Sigmoid colon (tissue), 7 donors: Measurements from ENCODE around the gene HEPN1. TPM values are rescaled to one million over a fixed set of nuclear protein-coding genes. Genes with fewer than 3 reads are reported as not detected.

Source experiments
- DNase-seq: peaks from one replicate; pipeline ENCODE4 v3.0.0-alpha.2; 2019
- H3K27ac ChIP-seq, 4 donors: fragments of 200-600 bp; sonication (generic); one replicate each; pipeline ENCODE4 v1.5.1; 2016 to 2019; ENCODE audit warnings: mild to moderate bottlenecking in 1 of 4
- H3K27me3 ChIP-seq, 3 donors: fragments of 200-600 bp; sonication (generic); one replicate each; pipeline ENCODE4 v1.5.1; 2019; ENCODE audit warnings: mild to moderate bottlenecking in 1 of 3
- H3K36me3 ChIP-seq, 4 donors: fragments of 200-600 bp; sonication (generic); one replicate each; pipeline ENCODE4 v1.5.1; 2016 to 2019
- H3K4me1 ChIP-seq, 4 donors: fragments of 200-600 bp; sonication (generic); one replicate each; pipeline ENCODE4 v1.5.1; 2017 to 2019
- H3K4me3 ChIP-seq, 4 donors: fragments of 200-600 bp; sonication (generic); one replicate each; pipeline ENCODE4 v1.5.1; 2017 to 2019; ENCODE audit warnings: mild to moderate bottlenecking in 2 of 4, moderate library complexity in 1 of 4
- H3K9me3 ChIP-seq, 4 donors: fragments of 200-600 bp in 3 of 4; sonication (generic) in 3 of 4; one replicate each; pipeline versions ENCODE4 v1.5.1 to v1.6.1; 2013 to 2019
- EP300 ChIP-seq, 4 donors: sonication (generic); formaldehyde crosslinking; IDR thresholded peaks; one replicate each; pipeline ENCODE4 v1.6.1; 2017; ENCODE audit warnings: antibody characterized with exemption in 4 of 4
- POLR2A ChIP-seq, 2 donors: fragments of 450-650 bp; IDR thresholded peaks; one replicate each; pipeline ENCODE4 v1.6.1; 2016; ENCODE audit warnings: antibody characterized with exemption in 2 of 2, mild to moderate bottlenecking in 2 of 2, moderate library complexity in 2 of 2
- POLR2AphosphoS5 ChIP-seq, 4 donors: sonication (generic); formaldehyde crosslinking; IDR thresholded peaks; one replicate each; pipeline ENCODE4 v1.6.1; 2017; ENCODE audit warnings: antibody characterized with exemption in 4 of 4
- WGBS, 2 donors: extraction: QIAGEN DNeasy Blood & Tissue Kit; methylation state at CpG; one replicate each; pipeline ENCODE4 v1.1.7; 2013; 5-methylcytosine and 5-hydroxymethylcytosine counted together
- intact Hi-C: fragments of 100-400 bp; cut with DNase I; formaldehyde crosslinking; loops from one replicate; pipeline ENCODE4 v1.15.1; 2023
- polyA plus RNA-seq, 3 donors: library from polyadenylated mRNA; stranded (reverse); fragments of 200-250 nt; gene quantifications; one replicate each; pipeline ENCODE4 v1.2.3, GENCODE V29; 2013
- total RNA-seq, 4 donors: library from RNA; depleted of rRNA; stranded (reverse); fragments of >200 nt; gene quantifications; one replicate each; pipeline ENCODE4 v1.1.0, GENCODE V29; 2016
- TF ChIP-seq, protein P1 (sequence below), 4 experiments: fragments of 450-650 bp in 3 of 4; fragments of 200-600 bp in 1 of 4; IDR thresholded peaks; one replicate each; pipeline ENCODE4 v1.5.1; 2016 to 2019; ENCODE audit warnings: antibody characterized with exemption in 4 of 4, mild to moderate bottlenecking in 3 of 4, moderate library complexity in 2 of 4
- donor health status: healthy with polysubstance abuse.
- donor health status: Bipolar disorder and iron deficiency.
- donor health status: healthy.

HEPN1 gene
- total and polyA plus RNA-seq, 7 donors: 0.04 TPM; not detected in 6

DNA sequence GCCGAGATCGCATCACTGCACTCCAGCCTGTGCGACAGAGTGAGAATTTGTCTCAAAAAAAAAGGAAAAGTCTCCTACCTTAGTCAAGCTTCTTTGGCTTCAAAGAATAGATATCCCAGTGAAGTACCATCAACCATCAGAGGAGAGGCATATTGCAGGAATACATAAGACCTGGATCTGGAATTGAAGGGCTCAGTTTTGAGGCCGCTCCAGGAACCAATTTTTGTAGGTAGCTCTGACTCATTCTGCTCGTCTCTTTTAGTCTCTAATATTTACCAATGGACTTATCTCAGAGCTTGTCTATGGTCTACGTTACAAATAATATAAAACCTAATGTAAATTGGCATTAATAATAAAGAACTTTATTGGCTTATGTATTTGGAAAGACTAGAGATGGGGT lies 26.8 kb downstream of the HEPN1 start:
- H3K27me3 ChIP-seq: no peaks in the 10 kb centered on the region
- intact Hi-C loops: no loop called here
- no peak overlapping the region for H3K27ac ChIP-seq
- WGBS, 2 donors: 70 to 73% methylated on average over 6 of the region's 6 CpGs
- H3K4me1 ChIP-seq: no peaks in the 10 kb centered on the region
- H3K9me3 ChIP-seq: no peaks in the 10 kb centered on the region
- TF ChIP-seq, protein P1, sequence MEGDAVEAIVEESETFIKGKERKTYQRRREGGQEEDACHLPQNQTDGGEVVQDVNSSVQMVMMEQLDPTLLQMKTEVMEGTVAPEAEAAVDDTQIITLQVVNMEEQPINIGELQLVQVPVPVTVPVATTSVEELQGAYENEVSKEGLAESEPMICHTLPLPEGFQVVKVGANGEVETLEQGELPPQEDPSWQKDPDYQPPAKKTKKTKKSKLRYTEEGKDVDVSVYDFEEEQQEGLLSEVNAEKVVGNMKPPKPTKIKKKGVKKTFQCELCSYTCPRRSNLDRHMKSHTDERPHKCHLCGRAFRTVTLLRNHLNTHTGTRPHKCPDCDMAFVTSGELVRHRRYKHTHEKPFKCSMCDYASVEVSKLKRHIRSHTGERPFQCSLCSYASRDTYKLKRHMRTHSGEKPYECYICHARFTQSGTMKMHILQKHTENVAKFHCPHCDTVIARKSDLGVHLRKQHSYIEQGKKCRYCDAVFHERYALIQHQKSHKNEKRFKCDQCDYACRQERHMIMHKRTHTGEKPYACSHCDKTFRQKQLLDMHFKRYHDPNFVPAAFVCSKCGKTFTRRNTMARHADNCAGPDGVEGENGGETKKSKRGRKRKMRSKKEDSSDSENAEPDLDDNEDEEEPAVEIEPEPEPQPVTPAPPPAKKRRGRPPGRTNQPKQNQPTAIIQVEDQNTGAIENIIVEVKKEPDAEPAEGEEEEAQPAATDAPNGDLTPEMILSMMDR (IDR thresholded peaks at IDR 0.05): no peak
- no peak for TF ChIP-seq EP300 (IDR thresholded peaks at IDR 0.05)
- TF ChIP-seq POLR2AphosphoS5 (IDR thresholded peaks at IDR 0.05): no peak
- TF ChIP-seq POLR2A (IDR thresholded peaks at IDR 0.05): no peak
- no peaks in the 10 kb centered on the region for H3K36me3 ChIP-seq
- H3K4me3 ChIP-seq: no peak overlapping the region
- no peak for DNase-seq

DNA sequence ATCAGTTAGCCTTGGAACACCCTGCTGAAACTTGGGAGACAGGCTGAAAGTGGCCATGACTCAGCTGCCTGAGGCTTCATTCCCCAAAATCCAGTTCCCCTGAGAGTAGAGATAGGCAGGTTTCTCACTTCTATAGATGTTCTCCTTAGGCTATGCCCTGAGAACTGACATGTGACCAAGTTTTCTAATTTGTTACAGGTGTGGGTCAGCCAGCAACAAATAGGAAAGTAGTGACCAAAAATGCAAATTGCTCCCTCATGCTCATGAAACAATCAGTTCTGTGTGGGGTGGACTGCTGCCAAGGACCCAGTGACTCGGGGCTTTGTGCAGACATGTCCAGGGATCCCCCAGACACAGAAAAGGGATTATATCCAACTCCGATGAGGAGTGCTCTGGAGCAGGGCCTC lies 27.7 kb downstream of the HEPN1 start:
- intact Hi-C loops: no loop called here
- WGBS, 2 donors: 55 to 76% methylated on average over 2 of the region's 2 CpGs
- Histone ChIP-seq H3K27ac (no peak overlapping the region), H3K4me1 (no peaks in the 10 kb centered on the region), H3K4me3 (no peak overlapping the region), H3K27me3 (no peaks in the 10 kb centered on the region), H3K36me3 (no peaks in the 10 kb centered on the region), H3K9me3 (no peaks in the 10 kb centered on the region)
- no peak for DNase-seq
- no peak for TF ChIP-seq POLR2A (IDR thresholded peaks at IDR 0.05)
- TF ChIP-seq EP300 (IDR thresholded peaks at IDR 0.05): no peak
- TF ChIP-seq POLR2AphosphoS5 (IDR thresholded peaks at IDR 0.05): no peak
- TF ChIP-seq, protein P1 (IDR thresholded peaks at IDR 0.05): no peak

DNA sequence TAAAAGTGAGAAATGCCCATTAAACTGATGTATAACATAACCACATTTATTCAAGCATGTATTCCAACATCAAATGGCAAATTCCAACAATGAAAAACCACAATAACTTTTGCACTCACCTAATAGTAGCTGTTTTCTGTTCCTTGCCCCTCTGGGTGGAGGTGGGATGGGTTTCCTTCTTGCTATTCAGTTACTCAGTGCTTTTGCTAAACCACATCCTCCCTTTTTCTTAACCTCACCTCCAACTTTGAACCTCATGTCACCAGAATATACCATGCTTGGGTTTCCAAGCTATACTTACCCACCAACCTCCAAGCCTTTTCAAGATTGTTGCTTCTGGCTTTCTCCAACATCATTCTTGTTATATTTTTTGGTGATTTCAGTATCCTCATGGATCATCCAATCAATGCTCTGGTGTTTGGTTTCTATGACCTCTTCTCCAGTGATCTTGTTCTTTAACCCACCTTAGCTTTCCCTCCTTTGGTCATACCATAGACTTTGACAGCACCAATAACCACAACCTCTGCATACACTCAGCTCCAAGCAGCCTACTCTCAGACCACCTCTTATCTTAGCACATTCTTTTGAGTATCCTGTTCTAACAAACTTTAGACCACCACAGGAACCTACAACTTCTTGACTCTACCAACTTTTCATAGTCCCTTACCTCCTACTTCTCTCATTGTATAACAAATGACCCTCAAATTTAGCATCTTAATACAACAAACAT lies 31.7 kb downstream of the HEPN1 start:
- DNase-seq: no peak
- Histone ChIP-seq H3K4me1 (peaks cover 0 to 13% (median 10%) of the 10 kb centered on the region in 4 donors), H3K4me3 (no peak overlapping the region), H3K36me3 (no peaks in the 10 kb centered on the region), H3K9me3 (no peaks in the 10 kb centered on the region), H3K27me3 (no peaks in the 10 kb centered on the region), H3K27ac (no peak overlapping the region)
- intact Hi-C loops: loop anchor here (5.0 to 10.0 kb wide), 6 partner anchors 148 to 1208 kb away; partner anchors contain the start of genes MSANTD2, STT3A, TMEM218 and VSIG2
- TF ChIP-seq POLR2A (IDR thresholded peaks at IDR 0.05) (no peak), EP300 (IDR thresholded peaks at IDR 0.05) (no peak), POLR2AphosphoS5 (IDR thresholded peaks at IDR 0.05) (no peak)
- TF ChIP-seq, protein P1 (IDR thresholded peaks at IDR 0.05): no peak

DNA sequence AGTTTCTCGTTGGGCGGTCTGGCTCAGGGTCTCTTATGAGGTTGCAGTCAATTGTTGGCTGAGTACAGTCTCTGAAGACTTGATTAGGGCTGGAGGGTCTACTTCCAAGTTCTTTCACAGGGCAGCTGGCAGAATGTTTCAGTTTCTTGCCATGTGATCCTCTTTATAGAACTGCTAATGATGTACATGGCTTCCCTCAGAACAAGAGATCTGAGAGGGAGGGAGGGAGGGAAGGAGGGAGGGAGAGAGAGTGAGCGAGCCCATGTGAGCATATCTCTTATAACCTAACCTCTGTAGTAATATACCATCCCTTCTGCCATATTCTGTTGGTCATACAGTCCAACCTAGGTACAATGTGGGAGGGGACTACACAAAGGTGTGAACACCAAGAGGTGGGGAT lies 32.3 kb downstream of the HEPN1 start:
- Histone ChIP-seq H3K27me3 (no peaks in the 10 kb centered on the region), H3K9me3 (no peaks in the 10 kb centered on the region), H3K4me1 (peaks cover 0 to 13% (median 10%) of the 10 kb centered on the region in 4 donors), H3K4me3 (no peak overlapping the region), H3K27ac (no peak overlapping the region), H3K36me3 (no peaks in the 10 kb centered on the region)
- WGBS, 2 donors: 84 to 87% methylated on average over 3 of the region's 3 CpGs
- no peak for DNase-seq
- intact Hi-C loops: loop anchor here (5.0 to 10.0 kb wide), 6 partner anchors 149 to 1209 kb away; partner anchors contain the start of genes MSANTD2, STT3A, TMEM218 and VSIG2
- no peak for TF ChIP-seq EP300 (IDR thresholded peaks at IDR 0.05)
- TF ChIP-seq POLR2A (IDR thresholded peaks at IDR 0.05): no peak
- TF ChIP-seq POLR2AphosphoS5 (IDR thresholded peaks at IDR 0.05): no peak
- TF ChIP-seq, protein P1 (IDR thresholded peaks at IDR 0.05): no peak
